ENCODE measurements around the gene ATXN2. TPM values are rescaled to one million over a fixed set of nuclear protein-coding genes. Genes with fewer than 3 reads are reported as not detected.

ATXN2 gene
- total RNA-seq = 10 to 100 TPM; 20.3 to 42.9 (median 25.9) TPM

GRCh38 chr12:111598637-111599452 is at the start of gene ATXN2:
ATXN2 (minus strand) TSS chr12:111599315; CDS start chr12:111599034, 281 bp downstream.
- H3K4me3 ChIP-seq (ENCODE audit: low read depth, poor library complexity, severe bottlenecking) = peak within 1 kb of the TSS; percentile 81
- intact Hi-C loops (cut with DNase I; ENCODE audit: low total_unique reads) = no loop called here
- TF ChIP-seq POLR2A (IDR thresholded peaks at IDR 0.05) (no peak), CTCF (IDR thresholded peaks at IDR 0.05) (no peak)
- WGBS, 2 donors = 0 to 2% methylated on average over 16 to 33 of the region's 119 CpGs
- DNase-seq (ENCODE audit: low spot score in 2 of 2) = peak; percentile 30 to 92

- intact Hi-C loops (cut with DNase I; ENCODE audit: low total_unique reads) = no loop called here
- WGBS, 2 donors = 93 to 97% methylated on average over 5 of the region's 5 CpGs
- TF ChIP-seq POLR2A (IDR thresholded peaks at IDR 0.05) = no peak
- TF ChIP-seq CTCF (IDR thresholded peaks at IDR 0.05) = no peak
- no peak overlapping the region for H3K4me3 ChIP-seq (ENCODE audit: low read depth, poor library complexity, severe bottlenecking)
- no peak for DNase-seq (ENCODE audit: low spot score in 2 of 2)
Observed at GRCh38 chr12:111645433-111645832, 46.3 kb upstream of the ATXN2 start.

GRCh38 chr12:111643427-111643826 is 44.3 kb upstream of the ATXN2 start:
- H3K4me3 ChIP-seq (ENCODE audit: low read depth, poor library complexity, severe bottlenecking) = no peak overlapping the region
- intact Hi-C loops (cut with DNase I; ENCODE audit: low total_unique reads) = no loop called here
- TF ChIP-seq POLR2A (IDR thresholded peaks at IDR 0.05) = no peak
- no peak for TF ChIP-seq CTCF (IDR thresholded peaks at IDR 0.05)
- 69% methylated on average over 3 of the region's 3 CpGs for whole genome bisulfite sequencing, 2 donors
- DNase-seq (ENCODE audit: low spot score in 2 of 2) = no peak

- no peak overlapping the region for H3K4me3 ChIP-seq (ENCODE audit: low read depth, poor library complexity, severe bottlenecking)
- 63 to 68% methylated on average over 4 of the region's 4 CpGs for WGBS, 2 donors
- TF ChIP-seq CTCF (IDR thresholded peaks at IDR 0.05) = no peak
- TF ChIP-seq POLR2A (IDR thresholded peaks at IDR 0.05) = no peak
- DNase-seq (ENCODE audit: low spot score in 2 of 2) = no peak
- intact Hi-C loops (cut with DNase I; ENCODE audit: low total_unique reads) = no loop called here
Observed at GRCh38 chr12:111642681-111643426, 43.7 kb upstream of the ATXN2 start.

GRCh38 chr12:111640506-111640905 is 41.4 kb upstream of the ATXN2 start:
- no peak for TF ChIP-seq POLR2A (IDR thresholded peaks at IDR 0.05)
- no peak for TF ChIP-seq CTCF (IDR thresholded peaks at IDR 0.05)
- DNase-seq (ENCODE audit: low spot score in 2 of 2) = no peak
- intact Hi-C loops (cut with DNase I; ENCODE audit: low total_unique reads) = no loop called here
- 83 to 90% methylated on average over 5 of the region's 5 CpGs for WGBS, 2 donors
- no peak overlapping the region for H3K4me3 ChIP-seq (ENCODE audit: low read depth, poor library complexity, severe bottlenecking)
